ENCODE measurements around the gene KRTAP26-1.

Gene KRTAP26-1

GRCh38 chr21:30337276-30337744 is 17.2 kb upstream of the KRTAP26-1 start, which contains the start of gene KRTAP27-1:
KRTAP27-1 (minus strand) TSS chr21:30337694; CDS start chr21:30337668, 26 bp downstream.
- POLR2A ChIA-PET: no interaction called here
- DNase-seq (ENCODE audit: extremely low spot score): no peak
- CTCF ChIA-PET: no interaction called here

DNA sequence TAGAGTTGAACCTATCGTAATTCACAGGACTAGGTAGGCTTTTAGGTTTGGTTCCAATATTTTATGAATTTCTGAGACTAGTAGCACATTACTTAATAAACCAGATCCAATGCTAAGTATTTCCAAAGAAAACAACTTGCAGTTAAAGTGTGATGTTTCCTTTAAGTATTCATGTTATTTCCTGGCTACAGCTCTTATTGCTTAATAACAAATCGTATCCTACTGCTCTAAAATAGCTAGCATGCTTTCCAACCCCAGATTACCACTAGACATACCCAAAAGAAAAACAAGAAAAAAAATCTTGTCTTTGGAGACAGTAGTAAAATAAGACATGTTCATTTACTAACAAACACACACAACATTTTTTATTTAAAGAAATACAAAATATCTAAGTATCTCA is 16.5 kb upstream of the KRTAP26-1 start:
- DNase-seq (ENCODE audit: extremely low spot score): no peak
- TF ChIP-seq ELF4 (IDR thresholded peaks at IDR 0.05) (no peak), ARNT (IDR thresholded peaks at IDR 0.05) (no peak), FOXA1 (IDR thresholded peaks at IDR 0.05) (no peak), NFRKB (IDR thresholded peaks at IDR 0.05) (no peak), LEF1 (IDR thresholded peaks at IDR 0.05; ENCODE audit: borderline replicate concordance) (no peak), BHLHE40 (IDR thresholded peaks at IDR 0.05; ENCODE audit: borderline replicate concordance) (no peak), ZNF384 (IDR thresholded peaks at IDR 0.05) (no peak)
- TF ChIP-seq, protein P1, sequence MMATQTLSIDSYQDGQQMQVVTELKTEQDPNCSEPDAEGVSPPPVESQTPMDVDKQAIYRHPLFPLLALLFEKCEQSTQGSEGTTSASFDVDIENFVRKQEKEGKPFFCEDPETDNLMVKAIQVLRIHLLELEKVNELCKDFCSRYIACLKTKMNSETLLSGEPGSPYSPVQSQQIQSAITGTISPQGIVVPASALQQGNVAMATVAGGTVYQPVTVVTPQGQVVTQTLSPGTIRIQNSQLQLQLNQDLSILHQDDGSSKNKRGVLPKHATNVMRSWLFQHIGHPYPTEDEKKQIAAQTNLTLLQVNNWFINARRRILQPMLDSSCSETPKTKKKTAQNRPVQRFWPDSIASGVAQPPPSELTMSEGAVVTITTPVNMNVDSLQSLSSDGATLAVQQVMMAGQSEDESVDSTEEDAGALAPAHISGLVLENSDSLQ (IDR thresholded peaks at IDR 0.05): no peak
- ChIA-PET CTCF (no interaction called here), POLR2A (no interaction called here)

More at GRCh38 chr21:30337276-30337744, 17.2 kb upstream of the KRTAP26-1 start, which contains the start of gene KRTAP27-1:
- TF ChIP-seq SP1 (IDR thresholded peaks at IDR 0.05) (no peak), NFRKB (IDR thresholded peaks at IDR 0.05) (no peak), ZNF384 (IDR thresholded peaks at IDR 0.05) (no peak)

DNA sequence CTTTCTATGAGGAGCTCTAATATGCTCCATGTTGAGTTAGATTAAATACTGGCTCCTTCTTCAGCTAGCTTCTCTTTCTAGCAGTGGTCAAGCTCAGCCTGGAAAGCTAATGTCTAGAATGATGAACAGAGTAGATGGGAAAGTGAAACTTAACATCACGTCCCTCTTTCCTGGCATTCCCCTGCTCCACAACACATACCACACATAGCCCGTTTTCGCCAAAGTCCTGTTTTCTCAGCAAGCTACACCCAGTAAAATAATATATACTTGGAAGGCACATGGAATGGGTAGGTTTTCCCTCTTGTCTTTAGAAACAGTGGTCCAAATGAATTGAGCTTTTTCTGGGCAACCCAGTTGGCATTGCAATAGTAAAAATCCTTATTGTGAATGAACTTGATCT is 13.6 kb upstream of the KRTAP26-1 start:
- DNase-seq (ENCODE audit: extremely low spot score): no peak
- CTCF ChIA-PET: no interaction called here
- no peak for TF ChIP-seq NFRKB (IDR thresholded peaks at IDR 0.05)
- TF ChIP-seq, protein P1 (IDR thresholded peaks at IDR 0.05): no peak
- no peak for TF ChIP-seq L3MBTL2 (conservative IDR thresholded peaks at IDR 0.05)
- TF ChIP-seq SUZ12 (IDR thresholded peaks at IDR 0.05): no peak
- no peak for TF ChIP-seq ZNF384 (IDR thresholded peaks at IDR 0.05)
- TF ChIP-seq HDGF (IDR thresholded peaks at IDR 0.05; ENCODE audit: borderline replicate concordance): no peak
- TF ChIP-seq ELF4 (IDR thresholded peaks at IDR 0.05): no peak
- no peak for TF ChIP-seq CTBP1 (IDR thresholded peaks at IDR 0.05; ENCODE audit: borderline replicate concordance)
- no peak for TF ChIP-seq FOXK2 (IDR thresholded peaks at IDR 0.05)
- TF ChIP-seq FOXA1 (IDR thresholded peaks at IDR 0.05): no peak
- POLR2A ChIA-PET: no interaction called here

GRCh38 chr21:30332681-30333080 is 12.6 kb upstream of the KRTAP26-1 start:
- TF ChIP-seq LEF1 (IDR thresholded peaks at IDR 0.05; ENCODE audit: borderline replicate concordance): no peak
- no peak for TF ChIP-seq SP1 (IDR thresholded peaks at IDR 0.05)
- no peak for TF ChIP-seq TARDBP (IDR thresholded peaks at IDR 0.05)
- TF ChIP-seq SUZ12 (IDR thresholded peaks at IDR 0.05): no peak
- no peak for TF ChIP-seq ELF4 (IDR thresholded peaks at IDR 0.05)
- no peak for TF ChIP-seq L3MBTL2 (conservative IDR thresholded peaks at IDR 0.05)
- no peak for TF ChIP-seq ZNF384 (IDR thresholded peaks at IDR 0.05)
- TF ChIP-seq FOXK2 (IDR thresholded peaks at IDR 0.05): no peak
- no peak for TF ChIP-seq CTBP1 (IDR thresholded peaks at IDR 0.05; ENCODE audit: borderline replicate concordance)
- TF ChIP-seq NFRKB (IDR thresholded peaks at IDR 0.05): no peak
- TF ChIP-seq, protein P1 (IDR thresholded peaks at IDR 0.05): no peak
- TF ChIP-seq HDGF (IDR thresholded peaks at IDR 0.05; ENCODE audit: borderline replicate concordance): no peak
- TF ChIP-seq BHLHE40 (IDR thresholded peaks at IDR 0.05; ENCODE audit: borderline replicate concordance): no peak
- TF ChIP-seq ARNT (IDR thresholded peaks at IDR 0.05): no peak
- no peak for TF ChIP-seq FOXM1 (IDR thresholded peaks at IDR 0.05; ENCODE audit: borderline replicate concordance)
- no peak for TF ChIP-seq FOXA1 (IDR thresholded peaks at IDR 0.05)
- DNase-seq (ENCODE audit: extremely low spot score): no peak
- ChIA-PET CTCF (no interaction called here), POLR2A (no interaction called here)

DNA sequence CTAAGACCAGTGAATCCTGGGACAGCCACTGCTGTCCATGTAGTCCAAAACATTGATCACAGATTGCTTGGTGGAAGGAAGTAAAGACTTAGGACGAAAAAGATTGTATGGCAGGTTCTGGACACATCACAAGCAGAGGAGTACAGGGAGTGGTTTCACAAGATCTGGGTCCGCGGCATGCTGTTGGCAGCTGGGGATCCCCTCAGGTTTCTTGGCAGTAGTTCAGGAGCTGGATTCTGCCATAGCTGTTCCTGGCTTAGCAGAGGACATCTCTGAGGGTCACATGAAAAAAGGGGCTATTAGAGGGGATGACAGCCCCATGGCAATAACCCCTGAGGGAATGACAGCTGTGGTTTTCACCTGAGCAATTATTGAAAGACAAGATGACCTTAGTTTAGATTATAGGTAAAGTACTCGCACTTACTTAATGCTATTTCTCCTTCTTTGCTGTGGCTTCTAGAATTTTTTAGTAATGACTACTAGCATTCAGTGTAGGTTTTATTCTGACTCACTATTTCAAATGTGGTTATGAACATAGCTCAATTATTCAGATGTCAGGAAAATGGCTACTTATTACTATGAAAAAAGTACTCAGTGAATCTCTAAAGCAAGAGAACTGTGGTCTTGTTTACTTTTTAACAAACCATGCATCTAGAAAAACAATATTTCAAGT is 9.2 kb upstream of the KRTAP26-1 start:
- ChIA-PET CTCF (no interaction called here), POLR2A (no interaction called here)
- no peak for DNase-seq (ENCODE audit: extremely low spot score)
- TF ChIP-seq ZNF384 (IDR thresholded peaks at IDR 0.05) (no peak), FOXK2 (IDR thresholded peaks at IDR 0.05) (no peak)

DNA sequence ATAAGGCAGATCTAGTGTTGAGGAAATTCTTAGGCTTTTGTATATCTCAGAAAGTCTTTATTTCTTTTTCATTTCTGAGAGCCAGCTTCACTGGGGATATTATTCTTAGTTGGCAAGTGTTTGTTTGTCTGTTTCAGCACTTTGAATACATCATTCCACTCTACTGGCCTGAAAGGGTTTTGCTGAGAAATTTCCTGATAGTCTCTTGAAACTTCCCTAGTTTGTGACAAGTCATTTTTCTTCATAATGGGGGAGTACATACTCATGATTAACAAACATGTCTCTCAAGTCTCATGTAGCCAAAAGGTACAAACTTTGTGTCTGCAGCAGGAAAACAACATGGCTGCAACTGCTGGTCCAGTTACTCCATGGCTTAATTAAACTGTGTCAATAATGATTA is 6.3 kb upstream of the KRTAP26-1 start:
- POLR2A ChIA-PET: no interaction called here
- CTCF ChIA-PET: no interaction called here
- no peak for TF ChIP-seq FOXA1 (IDR thresholded peaks at IDR 0.05)
- no peak for TF ChIP-seq ARNT (IDR thresholded peaks at IDR 0.05)
- no peak for TF ChIP-seq FOXM1 (IDR thresholded peaks at IDR 0.05; ENCODE audit: borderline replicate concordance)
- TF ChIP-seq TARDBP (IDR thresholded peaks at IDR 0.05): no peak
- no peak for DNase-seq (ENCODE audit: extremely low spot score)

- TF ChIP-seq NFRKB (IDR thresholded peaks at IDR 0.05) (no peak), FOXA1 (IDR thresholded peaks at IDR 0.05) (no peak), L3MBTL2 (conservative IDR thresholded peaks at IDR 0.05) (no peak), BHLHE40 (IDR thresholded peaks at IDR 0.05; ENCODE audit: borderline replicate concordance) (no peak), FOXM1 (IDR thresholded peaks at IDR 0.05; ENCODE audit: borderline replicate concordance) (no peak), LEF1 (IDR thresholded peaks at IDR 0.05; ENCODE audit: borderline replicate concordance) (no peak), ARNT (IDR thresholded peaks at IDR 0.05) (no peak), HDGF (IDR thresholded peaks at IDR 0.05; ENCODE audit: borderline replicate concordance) (no peak), CTBP1 (IDR thresholded peaks at IDR 0.05; ENCODE audit: borderline replicate concordance) (no peak), ZNF384 (IDR thresholded peaks at IDR 0.05) (no peak), SP1 (IDR thresholded peaks at IDR 0.05) (no peak)
- TF ChIP-seq, protein P1 (IDR thresholded peaks at IDR 0.05): no peak
- DNase-seq (ENCODE audit: extremely low spot score): no peak
- CTCF ChIA-PET: no interaction called here
- POLR2A ChIA-PET: no interaction called here
Observed at GRCh38 chr21:30315701-30316100, 4.4 kb downstream of the KRTAP26-1 start.

All from HEK293T (cell line).